Erythroblast (primary cell): ENCODE measurements around the gene GPR18.

Source experiments
- GATA1 ChIP-seq: IDR thresholded peaks from 2 replicates; pipeline ENCODE4 v1.6.1; 2011; ENCODE audit warnings: low read depth, mild to moderate bottlenecking, control low read depth, low read length, moderate library complexity
- POLR2A ChIP-seq: IDR thresholded peaks from 2 replicates; pipeline ENCODE4 v1.6.1; 2011; ENCODE audit warnings: mild to moderate bottlenecking, low read length

- TF ChIP-seq GATA1, result no peak
- TF ChIP-seq POLR2A, result no peak
Measured at GRCh38 chr13:99211421-99212035, 46.7 kb downstream of the GPR18 start.
